Fibroblast of lung (primary cell): Measurements from ENCODE around the gene SMAP1.

Experiments used
- CTCF ChIP-seq, 2 donors: IDR thresholded peaks in 1 of 2; conservative IDR thresholded peaks in 1 of 2; 1 replicate in 1 of 2; 2 replicates in 1 of 2; pipeline ENCODE4 v1.5.1; 2011 to 2012; ENCODE audit warnings: low read length in 2 of 2, control low read depth in 1 of 2, inconsistent platforms in 1 of 2, low read depth in 1 of 2, mild to moderate bottlenecking in 1 of 2
- EZH2 ChIP-seq: IDR thresholded peaks from 2 replicates; pipeline ENCODE4 v1.5.1; 2012; ENCODE audit warnings: low read length, control low read depth, mild to moderate bottlenecking; ENCODE audit errors: missing control alignments

DNA sequence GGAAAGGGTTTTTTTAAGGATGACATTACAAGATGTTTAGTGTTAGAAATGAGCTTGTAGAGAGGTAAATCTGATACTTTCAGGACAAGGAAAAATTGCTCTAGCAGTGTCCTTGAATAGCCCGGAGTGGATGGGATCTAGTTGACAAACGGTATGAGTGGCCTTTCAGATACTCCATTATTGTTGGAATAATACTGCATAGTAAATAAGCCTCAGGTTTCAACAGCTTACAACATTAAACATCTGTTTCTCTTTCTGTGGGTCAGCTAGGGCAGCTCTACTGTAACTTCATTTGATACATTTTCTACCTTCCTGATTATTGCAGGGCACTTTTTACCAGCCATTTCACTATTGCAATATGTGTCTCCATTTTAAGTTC, 171.2 kb downstream of the SMAP1 start:
- TF ChIP-seq CTCF (conservative IDR thresholded peaks at IDR 0.05 in 1 of 2, IDR thresholded peaks at IDR 0.05 in 1 of 2; ENCODE audit: low read depth in 1 of 2, low read length in 2 of 2) (no peak), EZH2 (no peak)
